Liver (tissue), 3 donors: ENCODE results near the gene ALG8.

Experiments
- CTCF ChIP-seq: fragments of 150-350 bp; IDR thresholded peaks from 2 replicates; pipeline ENCODE4 v1.5.1; 2017; ENCODE audit warnings: improper control_type of control experiment, low read depth, low read length; ENCODE audit not compliant: missing input control
- GABPA ChIP-seq, 2 donors: IDR thresholded peaks in 1 of 2; conservative IDR thresholded peaks in 1 of 2; 2 replicates each; pipeline ENCODE4 v1.6.1; 2016; ENCODE audit warnings: antibody characterized with exemption in 2 of 2, mild to moderate bottlenecking in 1 of 2, moderate library complexity in 1 of 2
- JUND ChIP-seq, 2 donors: IDR thresholded peaks; 2 replicates each; pipeline ENCODE4 v1.6.1; 2016; ENCODE audit warnings: antibody characterized with exemption in 2 of 2
- RAD21 ChIP-seq, 2 donors: IDR thresholded peaks; 2 replicates each; pipeline ENCODE4 v1.6.1; 2016; ENCODE audit warnings: antibody characterized with exemption in 2 of 2, mild to moderate bottlenecking in 2 of 2
- REST ChIP-seq: IDR thresholded peaks from 2 replicates; pipeline ENCODE4 v1.6.1; 2016; ENCODE audit warnings: antibody characterized with exemption, mild to moderate bottlenecking
- SP1 ChIP-seq: IDR thresholded peaks from 2 replicates; pipeline ENCODE4 v1.6.1; 2018; ENCODE audit warnings: antibody characterized with exemption, mild to moderate bottlenecking
- TAF1 ChIP-seq: conservative IDR thresholded peaks from 2 replicates; pipeline ENCODE4 v1.6.1; 2016; ENCODE audit warnings: antibody characterized with exemption, mild to moderate bottlenecking
- donor health status: healthy.
- donor health status: healthy.

GRCh38 chr11:78110830-78111229 is 28.6 kb downstream of the ALG8 start:
- TF ChIP-seq GABPA (IDR thresholded peaks at IDR 0.05 in 1 of 2, conservative IDR thresholded peaks at IDR 0.05 in 1 of 2) (no peak), CTCF (no peak), JUND (IDR thresholded peaks at IDR 0.05) (no peak), SP1 (no peak), RAD21 (IDR thresholded peaks at IDR 0.05) (no peak), REST (no peak), TAF1 (no peak)
